Measurements from ENCODE around the gene BDP1. TPM values are rescaled to one million over a fixed set of nuclear protein-coding genes. Genes with fewer than 3 reads are reported as not detected.

The BDP1 gene
- total RNA-seq, 1 donor from 2014 or later, result 19.1 TPM

DNA sequence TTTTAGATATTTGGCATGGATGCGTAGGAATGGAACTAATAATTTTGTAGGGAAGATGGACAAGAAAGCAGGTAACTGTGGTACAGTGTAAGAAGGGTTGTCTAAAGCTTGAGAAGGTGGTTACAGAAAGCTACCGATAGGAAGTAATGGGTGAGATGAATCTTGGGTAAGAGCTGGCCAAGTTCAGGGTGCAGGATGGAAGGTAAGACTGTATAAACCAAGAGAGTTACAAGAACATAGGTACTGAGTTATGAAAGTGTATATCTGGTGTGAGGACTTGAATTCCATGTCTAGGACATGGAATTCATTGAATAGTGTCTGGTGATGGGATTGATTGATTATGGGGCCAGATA, 133.1 kb downstream of the BDP1 start:
- Mint-ChIP-seq H3K9me3 (ENCODE audit: low read depth) (no peaks in the 10 kb centered on the region), H3K27ac (ENCODE audit: unreplicated experiment) (no peak overlapping the region), H3K4me3 (ENCODE audit: unreplicated experiment) (peak overlapping the region; percentile 7), H3K4me1 (ENCODE audit: low read depth) (peaks cover 27% of the 10 kb centered on the region), H3K27me3 (ENCODE audit: low read depth) (no peaks in the 10 kb centered on the region), H3K36me3 (ENCODE audit: low read depth) (no peaks in the 10 kb centered on the region)
- no peak for DNase-seq (ENCODE audit: low spot score)
- TF ChIP-seq, protein P1, sequence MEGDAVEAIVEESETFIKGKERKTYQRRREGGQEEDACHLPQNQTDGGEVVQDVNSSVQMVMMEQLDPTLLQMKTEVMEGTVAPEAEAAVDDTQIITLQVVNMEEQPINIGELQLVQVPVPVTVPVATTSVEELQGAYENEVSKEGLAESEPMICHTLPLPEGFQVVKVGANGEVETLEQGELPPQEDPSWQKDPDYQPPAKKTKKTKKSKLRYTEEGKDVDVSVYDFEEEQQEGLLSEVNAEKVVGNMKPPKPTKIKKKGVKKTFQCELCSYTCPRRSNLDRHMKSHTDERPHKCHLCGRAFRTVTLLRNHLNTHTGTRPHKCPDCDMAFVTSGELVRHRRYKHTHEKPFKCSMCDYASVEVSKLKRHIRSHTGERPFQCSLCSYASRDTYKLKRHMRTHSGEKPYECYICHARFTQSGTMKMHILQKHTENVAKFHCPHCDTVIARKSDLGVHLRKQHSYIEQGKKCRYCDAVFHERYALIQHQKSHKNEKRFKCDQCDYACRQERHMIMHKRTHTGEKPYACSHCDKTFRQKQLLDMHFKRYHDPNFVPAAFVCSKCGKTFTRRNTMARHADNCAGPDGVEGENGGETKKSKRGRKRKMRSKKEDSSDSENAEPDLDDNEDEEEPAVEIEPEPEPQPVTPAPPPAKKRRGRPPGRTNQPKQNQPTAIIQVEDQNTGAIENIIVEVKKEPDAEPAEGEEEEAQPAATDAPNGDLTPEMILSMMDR (IDR thresholded peaks at IDR 0.05), result no peak

- no peak overlapping the region for H3K4me3 Mint-ChIP-seq (ENCODE audit: unreplicated experiment)
- H3K27me3 Mint-ChIP-seq (ENCODE audit: low read depth), result no peaks in the 10 kb centered on the region
- H3K27ac Mint-ChIP-seq (ENCODE audit: unreplicated experiment), result no peak overlapping the region
- no peak for DNase-seq (ENCODE audit: low spot score)
- peaks cover 27% of the 10 kb centered on the region for H3K4me1 Mint-ChIP-seq (ENCODE audit: low read depth)
- TF ChIP-seq, protein P1 (IDR thresholded peaks at IDR 0.05), result no peak
- H3K9me3 Mint-ChIP-seq (ENCODE audit: low read depth), result no peaks in the 10 kb centered on the region
- no peaks in the 10 kb centered on the region for H3K36me3 Mint-ChIP-seq (ENCODE audit: low read depth)
These were observed 134.5 kb downstream of the BDP1 start for GRCh38 chr5:71589903-71590302.

DNA sequence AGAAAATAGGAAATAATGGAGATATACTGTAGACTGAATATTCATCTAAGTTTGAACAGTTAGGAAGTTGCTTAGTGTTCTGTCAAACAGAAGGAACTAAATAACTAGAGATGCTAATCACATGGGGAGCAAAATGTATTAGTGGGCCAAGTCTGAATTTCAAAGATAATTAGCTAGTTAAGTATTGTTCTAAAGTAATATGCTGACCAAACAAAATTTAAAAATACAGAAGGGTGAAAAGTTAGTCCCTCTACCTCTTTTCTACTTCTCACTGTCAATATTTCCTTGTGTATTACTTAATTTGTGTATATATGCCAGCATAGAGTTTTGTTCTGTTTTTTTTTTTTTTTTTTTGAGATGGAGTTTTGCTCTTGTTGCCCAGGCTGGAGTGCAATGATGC, 135.6 kb downstream of the BDP1 start:
- no peak overlapping the region for H3K4me3 Mint-ChIP-seq (ENCODE audit: unreplicated experiment)
- TF ChIP-seq, protein P1 (IDR thresholded peaks at IDR 0.05), result no peak
- no peaks in the 10 kb centered on the region for H3K9me3 Mint-ChIP-seq (ENCODE audit: low read depth)
- H3K27me3 Mint-ChIP-seq (ENCODE audit: low read depth), result no peaks in the 10 kb centered on the region
- no peak overlapping the region for H3K27ac Mint-ChIP-seq (ENCODE audit: unreplicated experiment)
- no peak for DNase-seq (ENCODE audit: low spot score)
- H3K36me3 Mint-ChIP-seq (ENCODE audit: low read depth), result no peaks in the 10 kb centered on the region
- peaks cover 27% of the 10 kb centered on the region for H3K4me1 Mint-ChIP-seq (ENCODE audit: low read depth)

GRCh38 chr5:71596169-71596568, 140.7 kb downstream of the BDP1 start:
- no peak overlapping the region for H3K27ac Mint-ChIP-seq (ENCODE audit: unreplicated experiment)
- peaks cover 14% of the 10 kb centered on the region for H3K36me3 Mint-ChIP-seq (ENCODE audit: low read depth)
- DNase-seq (ENCODE audit: low spot score), result no peak
- H3K4me1 Mint-ChIP-seq (ENCODE audit: low read depth), result peaks cover 14% of the 10 kb centered on the region
- TF ChIP-seq, protein P1 (IDR thresholded peaks at IDR 0.05), result no peak
- no peaks in the 10 kb centered on the region for H3K27me3 Mint-ChIP-seq (ENCODE audit: low read depth)
- H3K4me3 Mint-ChIP-seq (ENCODE audit: unreplicated experiment), result no peak overlapping the region
- H3K9me3 Mint-ChIP-seq (ENCODE audit: low read depth), result no peaks in the 10 kb centered on the region

- TF ChIP-seq, protein P1 (IDR thresholded peaks at IDR 0.05), result no peak
- Mint-ChIP-seq H3K4me1 (ENCODE audit: low read depth) (peaks cover 22% of the 10 kb centered on the region), H3K4me3 (ENCODE audit: unreplicated experiment) (no peak overlapping the region), H3K36me3 (ENCODE audit: low read depth) (peaks cover 14% of the 10 kb centered on the region), H3K27me3 (ENCODE audit: low read depth) (no peaks in the 10 kb centered on the region), H3K9me3 (ENCODE audit: low read depth) (no peaks in the 10 kb centered on the region), H3K27ac (ENCODE audit: unreplicated experiment) (no peak overlapping the region)
- DNase-seq (ENCODE audit: low spot score), result no peak
These were observed 141.6 kb downstream of the BDP1 start for GRCh38 chr5:71597001-71597400.

Measured in chondrocyte (in vitro differentiated cells).